ENCODE data around the gene RIPOR2. TPM values are rescaled to one million over a fixed set of nuclear protein-coding genes. Genes with fewer than 3 reads are reported as not detected.

Gene RIPOR2
- total RNA-seq, 2 experiments from 2014 or later, result 88.3 to 96.3 TPM

DNA sequence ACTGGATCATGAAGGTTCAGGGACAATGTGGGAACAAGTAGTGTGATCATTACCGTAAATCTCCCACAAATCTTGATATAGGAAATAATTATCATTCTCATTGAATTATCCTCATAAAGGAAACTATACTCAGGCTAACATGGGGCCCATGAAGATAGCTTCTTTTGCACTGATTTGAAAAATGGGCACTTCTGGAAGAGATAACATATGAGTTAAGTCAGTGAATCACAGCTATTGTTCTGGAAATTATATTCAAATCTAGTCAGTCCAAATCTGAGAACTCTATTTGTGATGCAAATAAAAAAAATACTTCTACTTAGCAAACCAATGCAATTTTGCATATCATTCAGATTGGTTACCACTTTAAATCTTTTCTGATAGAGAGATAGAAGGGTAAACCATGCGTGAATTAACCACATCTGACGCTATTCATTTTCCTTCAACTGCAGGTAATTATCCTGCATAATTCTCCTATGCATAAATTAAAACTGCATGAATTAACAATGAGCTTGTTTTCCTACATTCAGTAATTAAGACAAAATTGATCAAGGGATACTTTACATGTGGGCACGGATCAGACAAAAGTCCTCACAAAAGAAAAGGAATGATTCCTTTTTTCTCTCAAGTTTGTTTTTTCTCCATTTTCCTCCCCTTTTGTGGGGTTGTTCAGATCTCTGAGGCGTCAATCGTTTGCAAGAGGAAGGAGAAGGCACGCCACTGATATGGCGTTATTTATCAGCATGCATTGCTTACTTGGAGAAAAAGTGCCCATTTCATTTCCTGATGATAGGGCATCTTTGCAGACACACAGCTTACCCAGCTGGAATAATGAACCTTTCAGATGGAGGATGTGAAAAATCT is 36.4 kb downstream of the RIPOR2 start:
- Mint-ChIP-seq H3K27me3 (no peaks in the 10 kb centered on the region), H3K27ac (peak overlapping the region; percentile 89), H3K4me1 (ENCODE audit: low read depth) (peaks cover 81% of the 10 kb centered on the region), H3K36me3 (ENCODE audit: low read depth) (peaks cover 67% of the 10 kb centered on the region), H3K4me3 (peak overlapping the region; percentile 61), H3K9me3 (peaks cover 16% of the 10 kb centered on the region)
- ChIA-PET POLR2A (interaction anchor here (0.7 to 4.6 kb wide), 18 partner anchors 8 to 127 kb away, joined by 3 to 44 read pairs (median 6); partner anchors contain the start of gene RIPOR2), CTCF (interaction anchor here (0.8 to 9.4 kb wide), 20 partner anchors 8 to 171 kb away, joined by 3 to 89 read pairs (median 6); partner anchors contain the start of gene RIPOR2)
- TF ChIP-seq, protein P1, sequence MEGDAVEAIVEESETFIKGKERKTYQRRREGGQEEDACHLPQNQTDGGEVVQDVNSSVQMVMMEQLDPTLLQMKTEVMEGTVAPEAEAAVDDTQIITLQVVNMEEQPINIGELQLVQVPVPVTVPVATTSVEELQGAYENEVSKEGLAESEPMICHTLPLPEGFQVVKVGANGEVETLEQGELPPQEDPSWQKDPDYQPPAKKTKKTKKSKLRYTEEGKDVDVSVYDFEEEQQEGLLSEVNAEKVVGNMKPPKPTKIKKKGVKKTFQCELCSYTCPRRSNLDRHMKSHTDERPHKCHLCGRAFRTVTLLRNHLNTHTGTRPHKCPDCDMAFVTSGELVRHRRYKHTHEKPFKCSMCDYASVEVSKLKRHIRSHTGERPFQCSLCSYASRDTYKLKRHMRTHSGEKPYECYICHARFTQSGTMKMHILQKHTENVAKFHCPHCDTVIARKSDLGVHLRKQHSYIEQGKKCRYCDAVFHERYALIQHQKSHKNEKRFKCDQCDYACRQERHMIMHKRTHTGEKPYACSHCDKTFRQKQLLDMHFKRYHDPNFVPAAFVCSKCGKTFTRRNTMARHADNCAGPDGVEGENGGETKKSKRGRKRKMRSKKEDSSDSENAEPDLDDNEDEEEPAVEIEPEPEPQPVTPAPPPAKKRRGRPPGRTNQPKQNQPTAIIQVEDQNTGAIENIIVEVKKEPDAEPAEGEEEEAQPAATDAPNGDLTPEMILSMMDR (IDR thresholded peaks at IDR 0.05), result no peak
- DNase-seq (no peak), ATAC-seq (peak; percentile 8)
- intact Hi-C loops (cut with micrococcal nuclease), result no loop called here

DNA sequence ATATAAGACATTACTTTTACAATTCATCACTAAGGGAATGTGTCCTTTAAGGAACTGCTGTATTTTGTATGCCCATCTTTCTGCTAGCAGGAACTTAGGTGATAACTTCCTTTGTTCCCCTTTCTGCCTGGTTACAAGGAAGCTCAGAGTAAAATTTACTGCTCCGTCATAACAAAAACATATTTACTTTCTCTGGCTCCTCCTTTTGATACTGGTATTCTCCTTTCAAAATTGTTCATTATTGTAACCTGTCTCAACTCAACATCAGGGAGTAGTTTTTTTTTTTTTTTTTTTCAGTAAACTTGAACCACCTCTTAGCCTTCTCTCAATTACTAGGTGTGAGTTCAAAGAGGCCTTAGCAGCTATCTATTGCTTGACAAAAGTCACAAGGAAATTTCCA is 37.1 kb downstream of the RIPOR2 start:
- Mint-ChIP-seq H3K27me3 (no peaks in the 10 kb centered on the region), H3K9me3 (peaks cover 10% of the 10 kb centered on the region), H3K4me1 (ENCODE audit: low read depth) (peaks cover 81% of the 10 kb centered on the region), H3K27ac (peak overlapping the region; percentile 89), H3K4me3 (peak overlapping the region; percentile 61), H3K36me3 (ENCODE audit: low read depth) (peaks cover 64% of the 10 kb centered on the region)
- DNase-seq (no peak), ATAC-seq (peak; percentile 14)
- ChIA-PET CTCF (interaction anchor here (0.8 to 9.4 kb wide), 14 partner anchors 10 to 172 kb away, joined by 3 to 89 read pairs (median 10); partner anchors contain the start of gene RIPOR2), POLR2A (interaction anchor here (0.7 to 4.6 kb wide), 10 partner anchors 10 to 41 kb away, joined by 3 to 44 read pairs (median 15); partner anchors contain the start of gene RIPOR2)
- intact Hi-C loops (cut with micrococcal nuclease), result no loop called here
- TF ChIP-seq, protein P1 (IDR thresholded peaks at IDR 0.05), result no peak

DNA sequence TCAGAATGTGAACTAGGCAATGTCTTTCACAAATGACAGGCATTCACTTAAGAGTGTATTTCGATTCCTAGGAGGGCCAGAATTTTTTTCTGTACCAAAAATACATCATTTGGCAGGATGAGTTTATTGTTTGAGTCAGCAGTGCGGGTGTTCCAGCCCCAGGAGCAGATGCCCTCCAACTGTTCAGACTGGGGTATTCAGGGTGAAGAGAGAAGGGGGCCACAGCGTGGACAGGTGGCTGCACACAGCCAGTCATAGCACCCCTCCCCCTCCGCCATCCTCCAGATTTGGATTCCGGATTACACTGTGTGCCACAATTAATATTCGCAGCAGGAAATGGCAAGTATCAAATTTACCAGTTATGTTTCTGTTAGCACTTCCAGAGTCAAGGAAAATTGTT is 38.6 kb downstream of the RIPOR2 start:
- Mint-ChIP-seq H3K4me1 (ENCODE audit: low read depth) (peaks cover 83% of the 10 kb centered on the region), H3K9me3 (no peaks in the 10 kb centered on the region), H3K4me3 (no peak overlapping the region), H3K27me3 (no peaks in the 10 kb centered on the region), H3K36me3 (ENCODE audit: low read depth) (peaks cover 63% of the 10 kb centered on the region), H3K27ac (peak overlapping the region; percentile 51)
- DNase-seq (no peak), ATAC-seq (no peak)
- TF ChIP-seq, protein P1 (IDR thresholded peaks at IDR 0.05), result no peak
- intact Hi-C loops (cut with micrococcal nuclease), result no loop called here
- CTCF ChIA-PET, result interaction anchor here (1.3 to 4.3 kb wide), 2 partner anchors 9 to 11 kb away, joined by 3 to 37 read pairs; no protein-coding TSS in a partner anchor
- POLR2A ChIA-PET, result interaction anchor here (1.1 kb wide), 1 partner anchor 14 kb away, joined by 3 read pairs; no protein-coding TSS in a partner anchor

DNA sequence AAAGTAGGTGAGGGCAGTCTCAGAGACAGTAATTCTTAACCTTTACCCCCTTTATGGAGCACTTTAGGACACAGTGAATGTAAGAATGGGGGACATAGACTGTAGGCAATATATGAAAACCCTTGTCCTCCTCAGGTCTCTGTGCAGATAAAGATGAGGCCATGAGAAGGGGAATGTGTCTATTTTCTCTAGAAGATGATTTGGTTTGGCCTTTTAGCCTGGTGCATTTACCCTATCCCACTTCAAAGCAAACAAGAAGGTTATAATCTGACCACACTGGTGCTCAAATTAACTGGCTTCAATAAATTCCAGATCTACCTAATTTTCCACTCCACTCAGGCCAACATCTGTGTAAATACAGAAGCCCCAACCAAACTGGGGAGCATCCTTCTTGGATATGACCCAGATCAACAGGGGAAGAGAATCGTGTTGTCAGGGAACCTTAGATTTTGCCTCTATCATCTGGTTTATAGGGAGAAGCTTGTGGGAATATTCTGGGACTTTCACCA is 42.4 kb downstream of the RIPOR2 start:
- peaks cover 80% of the 10 kb centered on the region for H3K4me1 Mint-ChIP-seq (ENCODE audit: low read depth)
- intact Hi-C loops (cut with micrococcal nuclease), result no loop called here
- H3K27me3 Mint-ChIP-seq, result no peaks in the 10 kb centered on the region
- CTCF ChIA-PET, result interaction anchor here (1.8 kb wide), 1 partner anchor 10 kb away, joined by 4 read pairs; no protein-coding TSS in a partner anchor
- DNase-seq (no peak), ATAC-seq (peak; percentile 46)
- peak overlapping the region; percentile 92 for H3K27ac Mint-ChIP-seq
- H3K36me3 Mint-ChIP-seq (ENCODE audit: low read depth), result peaks cover 47% of the 10 kb centered on the region
- TF ChIP-seq, protein P1 (IDR thresholded peaks at IDR 0.05), result no peak
- POLR2A ChIA-PET, result interaction anchor here (0.9 to 1.1 kb wide), 4 partner anchors 9 to 50 kb away, joined by 3 to 4 read pairs (median 3); no protein-coding TSS in a partner anchor
- no peaks in the 10 kb centered on the region for H3K9me3 Mint-ChIP-seq
- H3K4me3 Mint-ChIP-seq, result no peak overlapping the region
